Colonic mucosa (tissue), 4 donors: ENCODE measurements around the gene IQSEC1. TPM values are rescaled to one million over a fixed set of nuclear protein-coding genes. Genes with fewer than 3 reads are reported as not detected.
"Not testable (repeated sequence)": the region's sequence is repeated elsewhere in the genome, so short reads cannot be mapped to it uniquely, and the experiment has no call there.

Experiments
- DNase-seq: peaks from one replicate; pipeline ENCODE4 v3.0.0-alpha.2; 2020
- H3K27ac ChIP-seq: fragments of 200-600 bp; one replicate; pipeline ENCODE4 v1.8.0; 2021
- H3K27me3 ChIP-seq: fragments of 200-600 bp; one replicate; pipeline ENCODE4 v1.8.0; 2021
- H3K36me3 ChIP-seq: fragments of 200-600 bp; one replicate; pipeline ENCODE4 v1.8.0; 2021
- H3K4me1 ChIP-seq: fragments of 200-600 bp; one replicate; pipeline ENCODE4 v1.8.0; 2021; ENCODE audit warnings: mild to moderate bottlenecking
- H3K4me3 ChIP-seq: fragments of 200-600 bp; one replicate; pipeline ENCODE4 v1.8.0; 2021
- H3K9ac ChIP-seq, 2 donors: one replicate each; pipeline ENCODE4 v1.7.0; 2013; ENCODE audit warnings: control low read depth in 2 of 2, low read depth in 2 of 2, low read length in 2 of 2
- H3K9me3 ChIP-seq: fragments of 200-600 bp; one replicate; pipeline ENCODE4 v1.8.0; 2021
- CTCF ChIP-seq: fragments of 200-600 bp; IDR thresholded peaks from one replicate; pipeline ENCODE4 v1.8.0; 2022; ENCODE audit warnings: antibody characterized with exemption, mild to moderate bottlenecking
- intact Hi-C: fragments of 100-400 bp; cut with DNase I; formaldehyde crosslinking; loops from one replicate; pipeline ENCODE4 v1.14.1; 2022
- total RNA-seq, 2 donors: library from RNA; stranded (reverse); fragmentation: NEBNext Ultra II Directional in 1 of 2; extraction: Animal tissue kit (Norgen Biotek cat#: 25700) in 1 of 2; gene quantifications; one replicate each; pipeline ENCODE4 v1.2.1, GENCODE V29; 2021
- donor health status: healthy.
- donor health status: DM: no; HTN: no; CAD: no.
- donor health status: DM: no; HTN: no; CAD: no.

Gene IQSEC1
- total RNA-seq, 2 donors from 2014 or later, result 14.8 to 19.2 TPM

GRCh38 chr3:12885583-12885930 lies 187.7 kb downstream of the IQSEC1 start:
- intact Hi-C loops, result no loop called here
- no peak overlapping the region for H3K9ac ChIP-seq
- no peaks in the 10 kb centered on the region for H3K9me3 ChIP-seq
- TF ChIP-seq CTCF, result no peak
- no peak overlapping the region for H3K4me3 ChIP-seq
- no peaks in the 10 kb centered on the region for H3K27me3 ChIP-seq
- no peaks in the 10 kb centered on the region for H3K36me3 ChIP-seq
- H3K27ac ChIP-seq, result no peak overlapping the region
- no peak for DNase-seq
- no peaks in the 10 kb centered on the region for H3K4me1 ChIP-seq

- DNase-seq, result no peak
- Histone ChIP-seq H3K27me3 (no peaks in the 10 kb centered on the region), H3K36me3 (no peaks in the 10 kb centered on the region), H3K9me3 (no peaks in the 10 kb centered on the region), H3K27ac (no peak overlapping the region), H3K9ac (no peak overlapping the region), H3K4me1 (no peaks in the 10 kb centered on the region), H3K4me3 (no peak overlapping the region)
- TF ChIP-seq CTCF, result no peak
- intact Hi-C loops, result no loop called here
Observed at GRCh38 chr3:12884790-12885582, 188.2 kb downstream of the IQSEC1 start.

GRCh38 chr3:12884186-12884680 lies 189.0 kb downstream of the IQSEC1 start:
- no peaks in the 10 kb centered on the region for H3K27me3 ChIP-seq
- DNase-seq, result no peak
- H3K4me1 ChIP-seq, result no peaks in the 10 kb centered on the region
- H3K36me3 ChIP-seq, result no peaks in the 10 kb centered on the region
- H3K27ac ChIP-seq, result no peak overlapping the region
- no peak for TF ChIP-seq CTCF
- H3K9ac ChIP-seq, result no peak overlapping the region
- intact Hi-C loops, result no loop called here
- no peak overlapping the region for H3K4me3 ChIP-seq
- H3K9me3 ChIP-seq, result no peaks in the 10 kb centered on the region

- H3K9ac ChIP-seq, result no peak overlapping the region
- no peak for DNase-seq
- no peak for TF ChIP-seq CTCF
- no peak overlapping the region for H3K27ac ChIP-seq
- H3K4me3 ChIP-seq, result no peak overlapping the region
- no peaks in the 10 kb centered on the region for H3K36me3 ChIP-seq
- intact Hi-C loops, result no loop called here
- no peaks in the 10 kb centered on the region for H3K4me1 ChIP-seq
- no peaks in the 10 kb centered on the region for H3K9me3 ChIP-seq
- no peaks in the 10 kb centered on the region for H3K27me3 ChIP-seq
Observed at GRCh38 chr3:12882336-12883310, 190.6 kb downstream of the IQSEC1 start.

GRCh38 chr3:12881858-12882257 lies 191.4 kb downstream of the IQSEC1 start:
- H3K9me3 ChIP-seq, intact Hi-C loops: not testable (repeated sequence)

More at GRCh38 chr3:12881858-12882257, 191.4 kb downstream of the IQSEC1 start:
- not testable (repeated sequence) for H3K9ac ChIP-seq, H3K27me3 ChIP-seq, H3K4me1 ChIP-seq, H3K36me3 ChIP-seq, DNase-seq, H3K4me3 ChIP-seq, H3K27ac ChIP-seq
